ENCODE data around the gene HOXD10.
A peak's percentile ranks its signal among the peaks of the same experiment; 100 is the strongest.

The HOXD10 gene

GRCh38 chr2:176132205-176133171 lies 15.9 kb downstream of the HOXD10 start:
- DNase-seq (ENCODE audit: low read depth) = no peak
- TF ChIP-seq CTCF (IDR thresholded peaks at IDR 0.05; ENCODE audit: control insufficient read depth, extremely low read depth, insufficient read depth) = no peak
- H3K4me3 ChIP-seq (ENCODE audit: low read depth, low read length) = no peak overlapping the region

GRCh38 chr2:176133389-176133788 lies 16.8 kb downstream of the HOXD10 start:
- no peak overlapping the region for H3K4me3 ChIP-seq (ENCODE audit: low read depth, low read length)
- DNase-seq (ENCODE audit: low read depth) = no peak
- no peak for TF ChIP-seq CTCF (IDR thresholded peaks at IDR 0.05; ENCODE audit: control insufficient read depth, extremely low read depth, insufficient read depth)

- no peak for TF ChIP-seq CTCF (IDR thresholded peaks at IDR 0.05; ENCODE audit: control insufficient read depth, extremely low read depth, insufficient read depth)
- DNase-seq (ENCODE audit: low read depth) = no peak
- H3K4me3 ChIP-seq (ENCODE audit: low read depth, low read length) = no peak overlapping the region
Measured at GRCh38 chr2:176134035-176134434, 17.5 kb downstream of the HOXD10 start.

- TF ChIP-seq CTCF (IDR thresholded peaks at IDR 0.05; ENCODE audit: control insufficient read depth, extremely low read depth, insufficient read depth) = 0 out of 2 replicates have a peak, but pooled peaks have one; percentile 11
- no peak for DNase-seq (ENCODE audit: low read depth)
- H3K4me3 ChIP-seq (ENCODE audit: low read depth, low read length) = no peak overlapping the region
Measured at GRCh38 chr2:176135035-176135440, 18.5 kb downstream of the HOXD10 start.

- TF ChIP-seq CTCF (IDR thresholded peaks at IDR 0.05; ENCODE audit: control insufficient read depth, extremely low read depth, insufficient read depth) = no peak
- DNase-seq (ENCODE audit: low read depth) = no peak
- H3K4me3 ChIP-seq (ENCODE audit: low read depth, low read length) = 0 out of 2 replicates have a peak overlapping the region, but pooled peaks have one; percentile 9
Measured at GRCh38 chr2:176136374-176137251, 20.0 kb downstream of the HOXD10 start.

GRCh38 chr2:176137252-176137580 lies 20.6 kb downstream of the HOXD10 start:
- no peak for TF ChIP-seq CTCF (IDR thresholded peaks at IDR 0.05; ENCODE audit: control insufficient read depth, extremely low read depth, insufficient read depth)
- no peak for DNase-seq (ENCODE audit: low read depth)
- H3K4me3 ChIP-seq (ENCODE audit: low read depth, low read length) = no peak overlapping the region
